IPS DF 6.9 (cell line): ENCODE results near the gene KMT5B.

Experiments
- DNase-seq: peaks from one replicate; pipeline ENCODE4 v3.0.0-alpha.2; 2013; ENCODE audit warnings: low read depth, low spot score
- H3K27ac ChIP-seq: one replicate; pipeline ENCODE4 v1.5.1; 2013; ENCODE audit warnings: low read length, control low read depth
- H3K27me3 ChIP-seq: 2 replicates; pipeline ENCODE4 v1.6.1; 2013; ENCODE audit warnings: mild to moderate bottlenecking, low read length; ENCODE audit not compliant: control insufficient read depth, insufficient read depth
- H3K36me3 ChIP-seq: 2 replicates; pipeline ENCODE4 v1.6.1; 2013; ENCODE audit warnings: low read length; ENCODE audit not compliant: control insufficient read depth, insufficient read depth
- H3K4me1 ChIP-seq: 2 replicates; pipeline ENCODE4 v1.6.1; 2013; ENCODE audit warnings: low read length; ENCODE audit not compliant: control insufficient read depth, insufficient read depth
- H3K4me3 ChIP-seq: 2 replicates; pipeline ENCODE4 v1.5.1; 2013; ENCODE audit warnings: mild to moderate bottlenecking, low read length
- H3K9me3 ChIP-seq: 2 replicates; pipeline ENCODE4 v1.6.1; 2013; ENCODE audit warnings: low read length, inconsistent platforms; ENCODE audit not compliant: control insufficient read depth, insufficient read depth
- WGBS: extraction: QIAGEN DNeasy Blood & Tissue Kit; methylation state at CpG from one replicate; pipeline ENCODE4 v1.1.7; 2013; ENCODE audit warnings: mixed read lengths, missing lambda C conversion rate; ENCODE audit not compliant: insufficient read length, insufficient coverage; 5-methylcytosine and 5-hydroxymethylcytosine counted together

The KMT5B gene

DNA sequence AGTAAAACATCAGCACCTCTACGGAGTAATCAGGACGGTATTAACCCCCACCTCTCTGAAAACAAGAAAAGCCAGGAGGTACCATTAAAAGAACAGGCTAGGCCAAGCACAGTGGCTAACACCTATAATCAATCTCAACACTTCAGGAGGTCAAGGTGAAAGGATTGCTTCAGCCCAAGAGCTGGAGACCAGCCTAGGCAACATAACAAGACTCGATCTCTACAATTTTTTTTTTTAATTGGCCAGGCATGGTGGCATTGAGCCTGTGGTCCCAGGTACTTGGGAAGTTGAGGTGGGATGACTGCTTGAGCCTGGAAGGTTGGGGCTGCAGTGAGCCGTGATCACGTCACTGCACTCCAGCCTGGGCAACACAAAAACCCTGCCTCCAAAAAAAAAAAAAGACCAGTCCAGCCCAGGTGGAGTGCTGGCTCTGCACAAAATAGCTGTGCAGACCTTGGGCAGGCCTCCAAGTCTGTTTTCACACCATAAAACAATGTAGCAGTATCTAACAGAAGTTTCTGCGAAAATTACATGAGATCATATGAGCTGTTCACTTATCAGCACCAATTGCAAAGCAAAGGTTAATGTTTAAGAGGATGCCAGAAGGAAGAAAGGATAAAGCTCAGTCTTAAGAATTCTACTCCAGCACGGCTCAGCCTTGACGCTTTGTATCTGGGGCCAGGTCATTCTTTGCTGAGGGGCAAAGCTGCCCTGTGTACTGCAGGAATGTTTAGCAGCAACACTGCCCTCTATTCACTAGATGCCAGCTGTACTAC lies 106.7 kb downstream of the KMT5B start:
- H3K27ac ChIP-seq = no peak overlapping the region
- H3K4me3 ChIP-seq = no peak overlapping the region
- WGBS = no CpG with 5 or more reads among the region's 8 CpGs
- H3K4me1 ChIP-seq = peaks cover 3% of the 10 kb centered on the region; the same call in 1 of the 2 replicates
- H3K36me3 ChIP-seq = no peaks in the 10 kb centered on the region
- H3K9me3 ChIP-seq = no peaks in the 10 kb centered on the region
- no peaks in the 10 kb centered on the region for H3K27me3 ChIP-seq
- no peak for DNase-seq
